T-helper 17 cell (primary cell): ENCODE results near the gene ARFRP1. TPM values are rescaled to one million over a fixed set of nuclear protein-coding genes. Genes with fewer than 3 reads are reported as not detected.
A peak's percentile ranks its signal among the peaks of the same experiment; 100 is the strongest.

Source experiments
- ATAC-seq: fragments of 150-1000 bp; cut with Tn5 transposase; 2 replicates; pipeline ENCODE4 v1.10.0; 2021; ENCODE audit warnings: mild to moderate bottlenecking, moderate library complexity
- DNase-seq, 3 donors: peaks; one replicate each; pipeline versions ENCODE4 v3.0.0 to v3.0.0-alpha.2; 2020 to 2021
- H3K9me3 ChIP-seq: one replicate; pipeline ENCODE4 v1.7.0; 2013; ENCODE audit warnings: low read length, mild to moderate bottlenecking; ENCODE audit not compliant: control insufficient read depth, poor library complexity, severe bottlenecking
- H3K27ac Mint-ChIP-seq: one replicate; pipeline ENCODE4 v1.8.0; 2022; ENCODE audit warnings: mild to moderate bottlenecking, moderate library complexity, mixed read lengths
- H3K27me3 Mint-ChIP-seq: one replicate; pipeline ENCODE4 v1.8.0; 2022; ENCODE audit warnings: mixed read lengths
- H3K36me3 Mint-ChIP-seq: one replicate; pipeline ENCODE4 v1.8.0; 2022; ENCODE audit warnings: low read depth, mixed read lengths
- H3K4me1 Mint-ChIP-seq: one replicate; pipeline ENCODE4 v1.8.0; 2022; ENCODE audit warnings: mild to moderate bottlenecking, mixed read lengths
- H3K4me3 Mint-ChIP-seq: one replicate; pipeline ENCODE4 v1.8.0; 2022; ENCODE audit warnings: mild to moderate bottlenecking, moderate library complexity, mixed read lengths
- total RNA-seq, 4 donors: library from RNA in 2 of 4; stranded (reverse) in 2 of 4; gene quantifications; one replicate each; pipeline ENCODE4 v1.2.3 and lab custom pipeline; 2022 to 2026

The ARFRP1 gene
- total RNA-seq, 2 donors from 2014 or later, result 44.0 to 53.2 TPM

DNA sequence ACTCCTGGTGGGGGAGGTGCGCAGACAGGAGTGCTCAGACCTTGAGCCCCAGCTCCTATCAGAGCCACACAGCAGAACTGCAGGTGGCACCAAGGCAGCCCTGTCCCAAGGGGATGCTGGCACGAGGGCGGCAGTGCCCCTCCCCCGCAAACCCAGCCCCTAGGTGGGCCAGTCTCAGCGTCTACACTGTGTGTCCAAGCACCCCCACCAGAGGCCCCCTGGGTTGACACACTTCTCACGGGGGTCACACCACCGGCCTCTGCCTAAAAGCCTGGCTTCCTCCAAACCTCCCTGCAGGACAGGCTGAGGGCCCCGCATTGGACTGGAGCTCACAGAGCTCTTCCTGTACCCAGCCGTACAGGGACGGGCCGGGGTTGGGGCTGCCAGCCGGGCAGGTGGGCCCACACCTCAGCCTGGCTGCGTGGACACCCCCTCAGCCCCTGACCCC is 39.9 kb upstream of the ARFRP1 start:
- Mint-ChIP-seq H3K27ac (no peak overlapping the region), H3K4me3 (no peak overlapping the region), H3K36me3 (no peaks in the 10 kb centered on the region), H3K4me1 (peaks cover 9% of the 10 kb centered on the region), H3K27me3 (no peaks in the 10 kb centered on the region)
- DNase-seq, result no peak
- H3K9me3 ChIP-seq, result no peaks in the 10 kb centered on the region
- ATAC-seq, result no peak

- Mint-ChIP-seq H3K27ac (no peak overlapping the region), H3K4me3 (no peak overlapping the region), H3K36me3 (no peaks in the 10 kb centered on the region), H3K27me3 (no peaks in the 10 kb centered on the region), H3K4me1 (peaks cover 9% of the 10 kb centered on the region)
- DNase-seq (no peak), ATAC-seq (no peak)
- H3K9me3 ChIP-seq, result no peaks in the 10 kb centered on the region
Measured at GRCh38 chr20:63746751-63747315, 39.1 kb upstream of the ARFRP1 start.

GRCh38 chr20:63745961-63746731 is 38.4 kb upstream of the ARFRP1 start:
- Mint-ChIP-seq H3K27ac (no peak overlapping the region), H3K36me3 (no peaks in the 10 kb centered on the region), H3K27me3 (no peaks in the 10 kb centered on the region), H3K4me1 (peaks cover 7% of the 10 kb centered on the region), H3K4me3 (no peak overlapping the region)
- ATAC-seq, result no peak
- DNase-seq, result no peak
- H3K9me3 ChIP-seq, result no peaks in the 10 kb centered on the region

DNA sequence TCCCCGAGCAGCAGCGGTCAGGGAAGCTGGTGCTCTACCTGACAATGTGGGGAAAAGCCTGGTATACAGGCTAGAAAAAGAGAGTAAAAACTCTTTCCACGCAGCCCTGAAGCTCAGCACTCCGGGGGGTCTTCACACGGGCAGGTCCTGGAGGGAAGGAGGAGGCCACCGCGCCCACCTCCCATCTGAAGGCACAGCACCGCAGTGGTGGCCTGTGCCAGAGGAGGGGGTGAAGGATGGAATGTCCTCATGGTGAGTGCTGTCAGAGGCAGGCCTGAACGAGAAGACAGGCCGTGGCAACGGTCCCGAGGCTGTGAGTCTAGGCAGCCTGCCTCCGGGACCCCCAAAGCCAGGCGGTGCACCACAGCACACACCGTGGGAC is 37.6 kb upstream of the ARFRP1 start:
- Mint-ChIP-seq H3K36me3 (no peaks in the 10 kb centered on the region), H3K27ac (no peak overlapping the region), H3K4me3 (no peak overlapping the region), H3K27me3 (no peaks in the 10 kb centered on the region), H3K4me1 (peaks cover 6% of the 10 kb centered on the region)
- ATAC-seq (no peak), DNase-seq (no peak)
- H3K9me3 ChIP-seq, result no peaks in the 10 kb centered on the region

DNA sequence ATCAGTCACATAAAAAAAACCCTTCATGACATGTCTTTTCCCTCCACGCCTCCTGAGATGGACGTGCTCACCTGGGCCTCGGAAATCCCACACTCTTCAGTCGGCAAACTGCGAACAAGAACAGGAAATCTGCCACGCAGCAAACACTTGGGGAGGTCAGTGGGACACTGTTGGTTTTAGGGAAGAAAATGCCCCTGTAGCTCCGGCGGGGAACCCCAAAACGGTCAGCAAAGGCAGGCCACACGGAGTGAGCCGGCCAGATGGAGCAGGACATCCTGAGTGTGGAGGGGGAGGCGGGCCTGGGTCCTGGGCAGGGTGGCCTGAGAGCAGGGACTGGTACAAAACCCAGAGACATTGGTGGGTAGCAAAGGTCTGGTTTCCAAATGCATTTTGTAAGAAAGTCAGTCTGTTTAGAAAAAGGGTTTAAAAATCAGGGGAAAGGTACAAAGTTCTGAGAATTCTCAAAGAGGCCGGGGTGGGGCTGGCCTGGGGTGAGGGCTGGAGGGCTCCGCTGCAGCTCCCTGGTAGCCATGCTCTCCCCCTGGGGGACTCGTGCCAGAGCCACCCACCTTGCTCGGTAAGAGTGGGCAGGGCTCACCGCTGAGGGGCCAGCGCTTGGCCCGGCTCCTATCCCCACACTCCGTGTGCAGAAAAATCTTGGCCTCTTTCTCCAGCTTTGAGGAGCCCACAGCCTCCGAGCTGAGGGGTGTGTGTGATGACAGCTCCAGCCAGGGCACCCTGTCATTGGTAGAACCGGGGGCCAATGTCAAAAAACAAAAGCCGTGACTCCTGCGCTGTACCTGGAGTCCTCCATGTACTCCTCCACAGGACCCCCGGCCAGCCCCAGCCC is 37.0 kb upstream of the ARFRP1 start:
- no peak overlapping the region for H3K27ac Mint-ChIP-seq
- H3K27me3 Mint-ChIP-seq, result no peaks in the 10 kb centered on the region
- H3K9me3 ChIP-seq, result no peaks in the 10 kb centered on the region
- H3K36me3 Mint-ChIP-seq, result no peaks in the 10 kb centered on the region
- DNase-seq, result no peak
- no peak for ATAC-seq
- peaks cover 6% of the 10 kb centered on the region for H3K4me1 Mint-ChIP-seq
- no peak overlapping the region for H3K4me3 Mint-ChIP-seq

GRCh38 chr20:63744158-63744557 is 36.4 kb upstream of the ARFRP1 start:
- ATAC-seq (no peak), DNase-seq (no peak)
- no peak overlapping the region for H3K27ac Mint-ChIP-seq
- H3K27me3 Mint-ChIP-seq, result no peaks in the 10 kb centered on the region
- H3K36me3 Mint-ChIP-seq, result no peaks in the 10 kb centered on the region
- no peaks in the 10 kb centered on the region for H3K9me3 ChIP-seq
- no peak overlapping the region for H3K4me3 Mint-ChIP-seq
- H3K4me1 Mint-ChIP-seq, result peaks cover 2% of the 10 kb centered on the region

GRCh38 chr20:63743210-63743970 is 35.6 kb upstream of the ARFRP1 start:
- no peaks in the 10 kb centered on the region for H3K9me3 ChIP-seq
- DNase-seq (no peak), ATAC-seq (no peak)
- peaks cover 2% of the 10 kb centered on the region for H3K4me1 Mint-ChIP-seq
- H3K36me3 Mint-ChIP-seq, result no peaks in the 10 kb centered on the region
- H3K27me3 Mint-ChIP-seq, result no peaks in the 10 kb centered on the region
- no peak overlapping the region for H3K27ac Mint-ChIP-seq
- H3K4me3 Mint-ChIP-seq, result no peak overlapping the region

DNA sequence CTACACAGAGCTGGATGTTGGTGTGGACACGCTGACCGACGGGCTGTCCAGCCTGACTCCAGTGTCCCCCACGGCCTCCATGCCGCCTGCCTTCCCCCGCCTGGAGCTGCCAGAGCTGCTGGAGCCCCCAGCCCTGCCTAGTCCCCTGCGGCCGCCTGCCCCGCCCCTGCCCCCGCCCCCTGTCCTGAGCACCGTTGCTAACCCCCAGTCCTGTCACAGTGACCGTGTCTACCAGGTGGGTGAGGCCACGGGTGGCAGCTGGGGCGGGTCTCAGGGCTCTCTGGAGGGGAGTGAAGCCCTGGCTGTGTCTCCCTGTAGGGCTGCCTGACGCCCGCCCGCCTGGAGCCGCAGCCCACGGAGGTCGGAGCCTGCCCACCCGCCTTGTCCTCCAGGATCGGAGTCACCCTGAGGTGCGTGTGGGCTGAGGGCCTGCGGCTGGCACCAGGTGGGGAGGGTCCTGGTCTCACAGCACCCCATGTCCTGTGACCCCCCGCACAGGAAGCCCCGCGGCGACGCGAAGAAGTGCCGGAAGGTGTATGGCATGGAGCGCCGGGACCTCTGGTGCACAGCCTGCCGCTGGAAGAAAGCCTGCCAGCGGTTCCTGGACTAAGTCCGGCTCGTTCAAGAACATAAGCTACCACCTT is 34.7 kb upstream of the ARFRP1 start:
- ATAC-seq, result no peak

DNA sequence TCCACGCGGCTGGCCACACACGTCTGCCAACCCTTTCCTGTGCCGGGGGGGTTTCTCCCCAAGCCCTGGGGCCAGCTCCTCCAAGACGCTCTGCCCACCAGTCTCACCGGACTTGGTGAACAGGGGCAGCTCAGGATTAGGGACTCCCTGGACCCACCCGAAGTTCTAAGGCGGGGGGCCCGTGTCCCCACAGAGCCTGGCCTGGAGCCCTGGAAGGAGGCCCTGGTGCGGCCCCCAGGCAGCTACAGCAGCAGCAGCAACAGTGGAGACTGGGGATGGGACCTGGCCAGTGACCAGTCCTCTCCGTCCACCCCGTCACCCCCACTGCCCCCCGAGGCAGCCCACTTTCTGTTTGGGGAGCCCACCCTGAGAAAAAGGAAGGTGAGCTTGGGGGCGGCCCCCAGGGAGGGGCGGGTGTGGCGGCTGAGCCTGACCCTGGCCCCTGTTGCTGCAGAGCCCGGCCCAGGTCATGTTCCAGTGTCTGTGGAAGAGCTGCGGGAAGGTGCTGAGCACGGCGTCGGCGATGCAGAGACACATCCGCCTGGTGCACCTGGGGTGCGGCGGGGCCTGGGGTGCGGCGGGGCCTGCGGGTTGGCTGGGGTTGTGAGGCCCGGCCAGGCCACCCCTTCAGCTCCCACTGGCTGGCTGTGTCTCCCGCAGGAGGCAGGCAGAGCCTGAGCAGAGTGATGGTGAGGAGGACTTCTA is 34.1 kb upstream of the ARFRP1 start:
- Mint-ChIP-seq H3K27ac (no peak overlapping the region), H3K27me3 (no peaks in the 10 kb centered on the region), H3K36me3 (no peaks in the 10 kb centered on the region), H3K4me3 (peak overlapping the region; percentile 74), H3K4me1 (peaks cover 2% of the 10 kb centered on the region)
- no peak for DNase-seq
- no peaks in the 10 kb centered on the region for H3K9me3 ChIP-seq
- ATAC-seq, result no peak

More for the DNA sequence above, 34.7 kb upstream of the ARFRP1 start:
- Mint-ChIP-seq H3K27me3 (no peaks in the 10 kb centered on the region), H3K36me3 (no peaks in the 10 kb centered on the region), H3K27ac (no peak overlapping the region), H3K4me1 (peaks cover 2% of the 10 kb centered on the region), H3K4me3 (no peak overlapping the region)
- H3K9me3 ChIP-seq, result no peaks in the 10 kb centered on the region
- no peak for DNase-seq

DNA sequence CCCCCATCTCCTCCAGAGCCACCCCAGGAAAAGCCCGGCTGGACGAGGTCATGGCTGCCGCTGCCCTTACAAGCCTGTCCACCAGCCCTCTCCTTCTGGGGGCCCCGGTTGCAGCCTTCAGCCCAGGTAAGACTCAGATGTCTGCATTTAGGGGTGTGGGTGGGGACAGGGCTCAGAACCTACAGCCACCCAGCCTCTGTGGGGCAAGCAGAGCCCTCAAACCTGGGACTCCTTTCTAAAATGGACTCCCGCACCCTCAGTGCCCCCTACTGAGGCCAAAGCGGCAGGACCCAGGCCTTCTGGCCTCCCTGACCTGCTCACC is 33.5 kb upstream of the ARFRP1 start:
- DNase-seq, result no peak
- no peak overlapping the region for H3K27ac Mint-ChIP-seq
- peaks cover 4% of the 10 kb centered on the region for H3K4me1 Mint-ChIP-seq
- H3K27me3 Mint-ChIP-seq, result no peaks in the 10 kb centered on the region
- H3K4me3 Mint-ChIP-seq, result peak overlapping the region; percentile 74
- H3K36me3 Mint-ChIP-seq, result no peaks in the 10 kb centered on the region
- H3K9me3 ChIP-seq, result no peaks in the 10 kb centered on the region
- ATAC-seq, result no peak

DNA sequence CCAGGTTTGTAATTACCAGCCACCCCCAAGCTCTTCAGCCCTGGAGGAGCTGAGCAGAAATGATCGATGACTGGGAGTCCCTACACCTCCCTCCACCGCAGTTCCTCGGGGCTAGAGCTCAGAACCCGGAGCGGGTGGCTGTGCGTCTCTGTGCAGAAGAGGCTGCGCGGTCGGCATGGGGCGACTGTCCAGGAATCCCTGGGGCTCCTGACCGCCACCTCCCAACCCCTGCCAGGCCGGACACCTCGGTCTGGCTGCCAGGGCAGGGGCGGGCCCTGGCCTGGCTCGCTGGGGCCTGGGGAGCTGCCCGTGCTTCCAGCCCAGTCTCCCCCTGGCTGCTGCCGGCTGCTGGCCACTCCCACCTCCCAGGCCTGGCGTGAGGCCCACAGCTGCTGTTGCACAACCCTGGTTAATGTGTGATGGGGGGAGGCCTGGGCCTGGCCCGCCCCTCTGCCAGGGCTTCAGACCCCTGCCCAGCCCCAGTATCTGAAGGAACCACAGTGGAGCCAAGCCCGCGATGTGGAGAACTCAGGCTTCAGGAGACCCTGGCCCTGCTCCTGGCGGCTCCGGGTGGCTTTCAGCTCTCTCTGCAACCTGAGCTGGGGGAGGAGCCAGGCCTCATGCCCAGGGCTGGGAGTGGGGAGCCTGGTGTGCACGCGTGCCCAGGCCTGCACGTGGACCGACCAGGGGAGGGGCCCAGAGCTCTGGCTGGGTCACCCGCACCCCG is 33.0 kb upstream of the ARFRP1 start:
- Mint-ChIP-seq H3K27ac (no peak overlapping the region), H3K36me3 (no peaks in the 10 kb centered on the region), H3K4me1 (peaks cover 9% of the 10 kb centered on the region), H3K27me3 (no peaks in the 10 kb centered on the region), H3K4me3 (peak overlapping the region; percentile 74)
- DNase-seq (no peak), ATAC-seq (peak; percentile 16)
- no peaks in the 10 kb centered on the region for H3K9me3 ChIP-seq
